Tongue (tissue), 2 donors: Measurements from ENCODE around the gene TAS2R1. TPM values are rescaled to one million over a fixed set of nuclear protein-coding genes. Genes with fewer than 3 reads are reported as not detected.

Source experiments
- DNase-seq: peaks from one replicate; pipeline ENCODE4 v3.0.0-alpha.2; 2015
- total RNA-seq: library from RNA; depleted of rRNA; stranded (reverse); fragments of >200 nt; gene quantifications from one replicate; pipeline ENCODE4 v1.2.3, GENCODE V29; 2014

Gene TAS2R1, protein sequence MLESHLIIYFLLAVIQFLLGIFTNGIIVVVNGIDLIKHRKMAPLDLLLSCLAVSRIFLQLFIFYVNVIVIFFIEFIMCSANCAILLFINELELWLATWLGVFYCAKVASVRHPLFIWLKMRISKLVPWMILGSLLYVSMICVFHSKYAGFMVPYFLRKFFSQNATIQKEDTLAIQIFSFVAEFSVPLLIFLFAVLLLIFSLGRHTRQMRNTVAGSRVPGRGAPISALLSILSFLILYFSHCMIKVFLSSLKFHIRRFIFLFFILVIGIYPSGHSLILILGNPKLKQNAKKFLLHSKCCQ
- not detected for total RNA-seq

DNA sequence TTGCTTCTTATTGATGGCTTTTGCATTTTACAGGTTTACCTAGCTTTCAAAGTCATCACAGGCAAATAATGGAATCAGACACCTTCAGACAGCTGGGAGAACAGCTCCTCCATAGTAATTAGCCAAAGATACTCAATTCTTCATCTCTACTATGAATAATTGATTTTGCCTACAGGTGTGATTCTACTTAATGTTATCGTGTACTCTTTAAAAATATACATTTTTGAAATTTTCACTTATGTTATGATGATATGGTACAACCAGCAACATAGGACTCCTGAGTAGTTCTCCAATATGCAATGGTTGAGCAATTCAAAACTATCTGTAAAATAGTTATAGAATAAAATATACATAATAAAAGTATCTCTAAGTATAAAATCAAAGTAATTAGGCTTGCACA is at the start of gene TAS2R1:
Gene TAS2R1, minus strand, starts transcription at position 101 of the 400 bp plus-strand sequence. CDS start 319 bp downstream, outside the sequence.
- no peak for DNase-seq

DNA sequence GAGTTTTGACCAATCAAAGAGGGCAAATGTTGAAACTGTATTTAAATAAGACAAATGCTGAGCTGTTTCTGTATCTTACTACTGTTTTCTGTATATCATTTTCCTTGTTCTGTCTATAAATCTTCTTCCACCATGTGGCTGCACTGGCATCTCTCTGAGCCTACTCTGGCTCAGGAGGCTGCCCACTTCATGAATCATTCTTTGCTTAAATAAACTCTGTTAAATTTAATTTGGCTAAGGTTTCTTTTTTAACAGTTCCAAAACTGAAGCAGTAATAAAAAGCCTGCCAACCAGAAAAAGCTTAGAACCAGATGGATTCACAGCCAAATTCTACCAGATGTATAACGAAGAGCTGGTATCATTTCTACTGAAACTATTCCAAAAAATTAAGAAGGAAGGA is 40.2 kb upstream of the TAS2R1 start:
- DNase-seq, result no peak

DNA sequence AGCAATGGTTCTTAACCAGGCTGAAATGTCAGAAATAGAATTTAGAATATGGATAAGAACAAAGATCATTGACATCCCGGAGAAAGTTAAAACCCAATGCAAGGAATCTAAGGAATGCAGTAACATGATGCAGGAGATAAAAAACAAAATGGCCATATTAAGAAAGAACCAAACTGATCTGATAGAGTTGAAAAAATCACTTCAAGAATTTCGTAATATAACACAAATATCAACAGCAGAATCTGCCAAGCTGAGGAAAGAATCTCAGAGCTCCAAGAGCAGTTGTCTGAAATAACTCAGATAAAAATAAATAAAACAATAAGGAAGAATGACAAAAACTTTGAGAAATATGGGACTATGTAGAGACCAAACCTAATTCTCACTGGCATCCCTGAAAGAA is 37.8 kb upstream of the TAS2R1 start:
- no peak for DNase-seq

DNA sequence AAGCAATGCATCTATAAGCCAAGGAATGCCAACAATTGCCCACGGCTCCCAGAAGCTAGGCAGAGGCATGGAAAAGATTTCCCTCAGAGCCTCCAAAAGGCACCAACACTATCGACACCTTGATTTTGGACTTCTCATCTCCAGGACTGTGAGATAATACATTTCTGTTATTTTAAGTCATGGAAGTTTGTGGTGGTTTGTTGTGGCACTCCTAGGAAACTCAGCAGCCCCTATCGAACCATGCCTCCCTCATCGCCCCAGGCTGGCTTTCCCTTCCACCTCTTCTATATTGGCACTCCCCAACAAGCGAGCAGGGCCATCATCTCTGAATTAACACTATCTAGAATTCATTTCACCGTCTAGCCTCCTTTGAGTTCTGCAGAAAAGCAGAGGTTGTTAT is 33.7 kb upstream of the TAS2R1 start:
- DNase-seq, result no peak

DNA sequence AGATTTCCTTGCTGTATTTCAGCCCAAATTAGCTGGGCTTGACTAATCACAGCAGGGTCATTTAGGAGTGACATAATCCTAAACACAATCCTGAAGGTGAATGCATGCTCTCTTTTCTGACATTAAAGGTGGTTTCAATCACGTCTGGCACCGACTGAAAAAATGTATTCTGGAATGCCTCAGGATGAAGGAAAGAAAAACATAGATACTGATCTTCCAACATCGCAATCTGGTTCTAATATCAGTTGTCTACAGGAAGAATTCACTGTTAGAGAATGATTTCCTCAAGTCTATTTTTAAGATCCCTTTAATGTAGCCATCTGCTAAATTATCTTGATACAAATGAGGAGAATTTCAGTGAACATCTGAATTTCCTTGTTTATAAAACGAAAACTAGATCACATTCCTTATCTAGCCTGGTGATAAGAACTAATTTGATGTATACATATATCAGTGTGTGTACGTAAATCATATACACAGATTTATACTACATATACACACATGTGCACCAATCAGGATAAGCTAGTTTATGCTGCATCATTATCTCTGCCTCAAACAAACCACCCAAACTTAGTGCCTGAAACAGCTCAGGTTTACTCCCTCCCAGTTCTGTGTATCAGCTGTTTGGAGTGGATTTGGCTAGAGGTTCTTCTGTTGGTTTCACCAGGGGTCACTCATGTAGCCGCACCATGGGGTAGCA is 31.3 kb upstream of the TAS2R1 start:
- peak; percentile 38 for DNase-seq

DNA sequence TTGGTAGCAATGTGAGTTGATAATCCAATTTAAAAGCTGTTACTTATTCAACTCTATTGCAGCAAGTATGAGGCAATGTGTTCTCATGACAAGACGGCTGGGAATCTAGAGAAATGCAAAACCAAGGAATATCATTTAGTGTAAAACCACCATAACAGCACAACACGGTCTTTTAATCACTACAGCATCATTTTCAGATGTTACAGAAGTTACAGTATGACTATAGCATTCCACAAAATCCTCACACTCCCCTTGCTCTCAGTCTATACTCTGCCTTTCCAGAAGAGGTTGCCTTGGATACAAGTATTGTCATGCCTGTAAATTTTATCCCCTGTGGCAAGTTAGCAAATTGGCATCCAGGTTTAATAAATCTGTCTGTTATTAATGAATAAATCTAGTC is 28.6 kb upstream of the TAS2R1 start:
- DNase-seq, result peak; percentile 15

DNA sequence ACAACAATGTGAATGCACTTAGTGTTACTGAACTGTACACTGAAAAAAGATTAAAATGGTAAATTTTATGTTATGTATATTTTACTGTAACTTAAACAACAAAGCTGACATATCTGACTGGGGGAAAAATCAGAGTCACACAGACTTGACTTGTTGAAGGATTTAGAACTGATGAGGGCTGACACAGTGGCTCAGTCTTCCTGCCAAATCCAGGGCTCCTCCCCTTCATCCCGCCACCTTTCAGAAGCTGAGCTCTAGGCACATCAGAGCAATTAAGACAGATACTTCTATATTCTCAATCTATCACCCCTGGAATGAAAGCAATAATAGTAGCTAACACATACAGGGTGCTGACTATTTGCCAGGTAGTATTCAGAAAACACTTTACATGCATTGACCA is 27.7 kb upstream of the TAS2R1 start:
- no peak for DNase-seq

DNA sequence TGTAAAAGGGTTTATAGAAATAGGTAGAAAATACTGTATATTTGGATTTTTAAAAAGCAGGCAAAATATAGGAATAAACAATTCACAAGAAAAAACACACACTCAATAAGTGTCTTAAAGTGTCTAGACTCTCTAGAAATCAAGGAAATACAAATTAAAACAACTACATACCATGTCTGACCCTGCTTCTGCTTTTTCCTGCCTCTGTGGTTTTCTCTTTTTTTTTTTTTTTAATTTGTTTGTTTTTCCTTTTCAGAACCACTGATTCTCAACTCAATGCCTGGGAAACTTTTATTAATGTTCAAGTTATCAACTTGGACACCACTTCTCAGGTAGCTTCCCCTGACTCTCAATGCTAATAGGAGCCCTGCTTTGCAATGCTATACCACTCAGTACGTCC is 25.5 kb upstream of the TAS2R1 start:
- DNase-seq, result no peak

DNA sequence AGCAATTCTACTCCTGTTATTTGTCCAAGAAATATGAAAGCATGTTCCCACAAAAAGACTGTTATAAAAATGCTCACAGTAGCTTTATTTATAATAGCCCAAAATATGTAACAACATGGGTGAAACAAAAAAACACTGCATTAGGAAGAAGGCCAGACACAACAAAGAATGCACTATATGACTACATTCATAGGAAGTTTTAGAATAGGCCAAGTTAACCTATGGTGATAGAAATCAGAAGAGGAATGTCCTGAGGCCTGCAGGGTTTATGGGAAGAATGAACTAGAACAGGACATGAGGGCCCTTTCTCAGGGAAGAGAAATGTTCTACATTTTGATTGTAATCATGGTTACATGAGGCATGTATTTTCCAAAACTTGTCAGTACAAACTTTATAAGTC is 24.7 kb upstream of the TAS2R1 start:
- DNase-seq, result no peak

DNA sequence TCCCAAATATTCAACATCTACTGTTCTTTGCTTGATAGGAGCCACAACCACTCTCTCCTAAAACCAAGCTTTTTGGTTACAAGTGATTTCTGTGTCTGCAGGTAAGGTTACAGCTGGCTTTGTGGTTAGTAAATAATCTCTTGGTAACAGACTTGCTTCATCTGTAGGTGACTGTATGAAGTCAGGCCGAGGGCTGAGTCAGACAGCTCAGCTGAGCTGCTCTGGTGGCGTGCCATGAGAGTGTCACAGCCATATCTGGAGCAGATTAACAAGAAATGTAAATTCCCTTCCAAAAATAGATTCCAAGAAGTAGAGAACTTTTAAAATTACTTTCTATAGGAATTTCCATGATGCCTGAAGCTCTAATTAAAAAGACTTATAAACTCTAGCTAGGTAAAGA is 23.7 kb upstream of the TAS2R1 start:
- peak; percentile 81 for DNase-seq

DNA sequence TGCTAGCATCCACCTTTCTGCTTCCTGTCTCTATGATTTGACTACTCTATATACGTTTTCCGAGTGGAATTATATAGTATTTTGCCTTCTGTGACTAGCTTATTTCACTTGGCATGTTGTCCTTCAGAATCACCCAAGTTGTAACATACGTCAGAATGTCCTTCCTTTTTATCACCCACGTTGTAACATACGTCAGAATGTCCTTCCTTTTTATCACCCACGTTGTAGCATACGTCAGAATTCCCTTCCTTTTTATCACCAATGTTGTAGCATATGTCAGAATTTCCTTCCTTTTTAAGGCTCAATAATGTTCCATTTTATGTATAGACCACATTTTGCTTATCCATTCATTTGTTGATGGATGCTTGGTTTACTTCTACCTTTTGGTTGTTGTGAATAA is 22.9 kb upstream of the TAS2R1 start:
- no peak for DNase-seq

DNA sequence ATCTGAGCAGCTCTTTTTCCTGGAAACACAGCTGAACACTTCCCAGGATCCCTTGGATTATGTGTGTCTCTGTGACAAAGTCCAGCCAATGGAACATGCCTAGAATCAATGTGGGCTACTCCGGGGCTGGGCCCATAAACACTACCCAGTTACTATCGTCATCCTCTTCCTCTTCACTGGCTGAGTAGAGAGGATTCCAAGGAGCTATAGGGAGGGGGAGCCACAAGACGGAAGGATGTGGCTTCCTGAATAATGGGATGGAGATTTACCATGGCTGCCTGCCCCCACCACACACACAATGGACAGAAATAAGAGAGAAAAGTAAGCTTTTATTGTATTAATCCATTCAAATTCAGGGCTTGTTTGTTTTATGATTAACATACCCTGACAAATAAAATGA is 22.1 kb upstream of the TAS2R1 start:
- no peak for DNase-seq

DNA sequence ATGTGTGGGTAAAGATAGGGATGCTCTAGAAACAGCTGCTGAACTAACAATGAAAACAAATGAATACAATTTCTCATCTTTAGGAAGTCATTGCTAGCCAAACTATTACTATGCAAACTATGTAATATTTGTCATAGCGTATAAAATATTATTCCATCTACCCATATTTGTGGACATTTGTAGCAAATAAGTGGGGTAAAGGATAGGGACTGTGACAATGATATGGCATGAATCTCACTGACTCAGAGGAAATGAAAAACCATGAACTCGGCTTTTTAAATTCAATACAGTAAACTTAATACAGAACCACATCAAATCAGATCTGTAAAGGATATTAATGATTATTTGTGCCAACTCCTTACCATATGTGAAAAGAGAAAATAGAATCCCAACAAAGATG is 16.7 kb upstream of the TAS2R1 start:
- no peak for DNase-seq

DNA sequence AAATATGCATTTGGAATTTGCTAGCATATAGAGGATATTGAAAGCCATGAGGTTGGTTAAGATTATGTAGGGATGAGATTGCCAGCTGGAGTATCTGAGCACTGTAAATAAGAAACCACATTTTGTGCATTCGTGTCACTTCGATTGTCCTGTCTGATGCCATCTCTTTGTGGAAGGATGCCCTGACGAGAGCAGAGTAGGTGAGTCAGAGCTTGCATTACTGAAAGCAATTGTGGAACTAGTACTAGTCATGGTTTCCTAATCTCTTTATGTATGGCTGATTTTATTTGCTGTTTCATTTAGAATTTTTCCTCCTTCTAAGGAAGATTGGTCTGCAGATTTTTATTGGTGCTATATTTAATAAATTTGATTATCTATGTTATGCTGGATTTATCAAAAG is 14.5 kb upstream of the TAS2R1 start:
- peak; percentile 64 for DNase-seq

DNA sequence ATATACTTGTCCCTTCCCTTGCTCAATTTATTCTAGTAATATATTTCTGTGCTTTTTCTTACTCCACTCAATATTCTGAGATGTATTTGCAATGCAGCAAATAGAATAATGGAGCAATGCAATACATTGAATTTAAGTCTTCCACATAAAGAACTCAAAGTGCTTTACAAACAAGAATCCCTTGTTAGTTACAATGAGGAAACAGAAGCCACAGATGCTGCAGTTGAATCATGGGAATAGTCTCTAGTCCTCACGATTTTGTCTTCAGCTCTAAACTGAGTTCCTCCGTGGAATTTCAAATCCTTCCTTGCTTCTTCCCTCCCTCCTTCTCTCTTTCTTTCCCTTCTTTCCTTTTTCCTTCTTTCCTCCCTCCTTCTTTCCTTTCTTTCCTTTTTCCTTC is 12.5 kb upstream of the TAS2R1 start:
- DNase-seq, result no peak

DNA sequence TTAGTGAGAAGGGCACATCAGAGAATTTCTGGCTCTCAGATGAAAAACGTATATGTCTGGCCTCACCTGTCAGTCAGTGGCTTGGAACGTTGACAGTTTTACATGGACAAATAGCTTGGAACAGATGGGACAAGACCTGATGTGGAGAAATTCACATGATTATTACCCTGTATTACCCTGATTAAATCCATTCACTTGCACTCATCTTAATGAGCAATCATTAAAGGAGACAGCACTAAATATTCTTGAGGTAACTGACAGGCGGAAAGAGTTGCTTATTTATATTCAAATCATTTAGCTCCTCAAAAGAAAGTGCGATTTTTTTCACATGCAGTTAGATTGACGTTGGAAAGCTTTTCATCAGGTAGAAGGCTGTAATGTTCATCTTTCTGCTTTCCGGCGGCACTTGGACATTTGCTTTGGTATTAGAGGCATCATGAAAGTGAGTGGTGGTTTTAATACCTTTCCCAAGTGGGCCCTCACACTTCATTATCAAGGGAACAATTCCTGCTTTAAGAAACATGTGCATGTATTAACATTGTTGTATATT is 11.7 kb upstream of the TAS2R1 start:
- no peak for DNase-seq

DNA sequence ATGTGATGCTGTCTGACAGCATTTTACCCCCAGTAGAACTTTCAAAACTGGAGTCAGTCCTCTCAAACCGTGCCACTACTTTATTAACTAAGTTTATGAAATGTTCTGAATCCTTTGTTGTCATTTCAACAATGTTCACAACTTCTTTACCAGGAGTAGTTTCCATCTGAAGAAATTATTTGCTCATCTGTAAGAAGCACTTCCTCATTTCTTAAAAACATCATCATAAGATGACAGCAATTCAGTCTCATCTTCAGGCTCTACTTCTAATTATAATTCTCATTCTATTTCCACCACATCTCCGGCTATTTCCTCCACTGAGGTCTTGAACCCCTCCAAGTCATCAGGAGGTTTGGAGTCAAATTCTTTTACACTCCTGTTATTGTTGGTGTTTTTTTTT is 2.3 kb upstream of the TAS2R1 start:
- no peak for DNase-seq

DNA sequence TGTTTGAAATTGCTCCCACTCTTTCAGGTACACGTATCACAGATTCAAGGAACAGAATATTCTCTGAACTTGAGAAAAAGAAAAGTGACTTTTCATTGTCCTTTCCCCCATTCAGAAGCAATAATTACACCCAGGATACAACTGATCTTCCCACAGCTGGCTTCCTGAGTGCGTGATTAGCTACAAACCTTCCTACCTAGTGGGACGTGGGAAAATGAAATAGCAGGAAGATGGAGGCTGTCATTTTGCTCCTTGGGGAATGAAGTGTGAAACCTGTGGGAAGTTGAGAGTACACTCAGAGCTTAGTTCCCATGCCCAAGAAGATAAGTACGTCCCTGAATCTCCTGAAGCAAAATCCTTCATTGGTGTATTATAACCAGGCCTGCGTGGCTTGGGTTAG is 2.6 kb downstream of the TAS2R1 start:
- DNase-seq, result no peak

DNA sequence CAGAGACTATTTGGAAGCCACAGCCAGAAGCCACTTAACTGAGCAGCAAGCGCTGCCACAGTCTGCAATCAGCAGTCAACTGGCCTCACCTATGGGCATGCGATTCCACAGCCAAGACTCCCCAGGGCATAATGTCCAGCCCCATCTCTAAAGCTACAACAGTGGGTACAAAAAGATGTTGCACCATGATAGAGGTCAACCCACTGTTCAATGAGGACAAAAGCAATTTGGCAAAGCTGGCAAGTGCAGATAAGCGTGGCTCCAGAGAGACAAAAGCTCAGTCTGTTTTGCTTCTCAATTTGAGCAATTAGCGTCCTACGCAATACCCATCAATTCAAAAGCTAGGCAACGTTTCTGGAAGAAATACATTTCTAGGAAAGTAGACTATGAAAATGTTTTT is 3.2 kb downstream of the TAS2R1 start:
- no peak for DNase-seq

DNA sequence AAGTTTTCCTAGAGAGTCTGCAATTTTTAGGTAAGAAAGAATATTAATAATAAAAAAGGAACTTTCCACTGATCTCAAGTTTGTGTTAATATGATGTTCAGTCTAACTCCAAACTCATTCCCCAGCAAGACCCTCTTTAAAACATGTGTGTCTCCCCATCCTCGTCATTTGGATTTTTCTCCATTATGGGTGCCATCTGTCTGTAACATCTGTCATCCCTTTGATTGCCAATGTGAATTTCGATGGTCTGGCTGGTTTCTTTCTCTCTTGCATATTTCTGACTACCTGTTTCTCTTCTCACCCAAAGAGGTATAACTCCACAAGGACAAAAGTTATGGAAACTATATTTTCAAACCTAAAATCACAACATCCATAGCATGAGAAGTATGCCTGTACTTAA is 4.4 kb downstream of the TAS2R1 start:
- no peak for DNase-seq

DNA sequence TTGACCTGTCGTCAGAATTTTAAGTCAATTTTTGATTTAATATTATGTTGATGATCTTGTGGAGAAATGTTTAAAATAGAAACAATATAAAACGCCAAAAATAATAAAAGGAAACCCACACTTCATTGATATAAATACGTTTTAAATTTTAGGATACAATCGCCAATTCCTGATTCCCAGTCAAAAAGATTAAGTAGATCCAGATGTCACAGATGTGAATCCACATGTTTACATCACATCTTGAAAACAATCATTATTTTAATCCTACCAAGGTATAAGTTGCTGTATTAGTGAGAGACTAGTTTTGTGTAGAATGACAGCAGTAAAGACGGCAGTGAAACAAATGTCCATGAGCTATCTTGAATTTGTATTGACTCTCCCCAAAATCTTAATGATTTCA is 4.9 kb downstream of the TAS2R1 start:
- DNase-seq, result no peak

DNA sequence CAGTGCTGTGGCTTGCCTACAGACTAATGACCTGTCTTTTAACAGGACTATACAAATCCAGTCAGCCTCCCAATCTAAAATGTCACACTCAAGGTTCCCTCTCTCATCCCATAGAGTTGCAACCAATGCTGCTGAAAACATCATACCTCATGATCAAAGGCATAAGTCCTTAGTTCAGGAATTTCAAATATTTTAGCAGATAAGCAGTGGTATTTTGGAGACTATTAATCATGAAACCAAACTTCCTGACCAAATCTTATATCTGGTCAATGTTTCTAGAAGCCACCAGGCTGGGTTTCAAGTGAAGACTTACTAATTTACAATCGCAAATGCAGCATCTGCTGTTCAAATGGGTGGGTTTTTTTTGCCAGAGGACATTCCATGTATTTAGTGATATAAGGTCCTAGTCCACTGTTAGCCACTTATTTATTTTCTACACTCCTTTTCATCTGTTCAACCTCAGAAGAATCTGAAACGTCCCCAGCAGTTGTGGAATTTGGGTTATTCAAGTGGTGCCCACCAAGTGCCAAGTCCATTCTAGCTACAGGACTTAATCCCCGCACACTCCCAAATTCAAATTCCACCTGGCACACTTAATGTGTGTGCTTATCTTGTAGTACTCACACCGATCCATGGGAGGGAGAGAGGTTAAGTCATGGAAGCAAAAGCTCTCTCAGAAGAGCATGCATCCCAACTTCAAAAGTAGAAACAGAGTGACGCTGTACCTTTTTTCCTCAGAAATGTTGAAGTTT is 5.8 kb downstream of the TAS2R1 start:
- DNase-seq, result peak; percentile 31

DNA sequence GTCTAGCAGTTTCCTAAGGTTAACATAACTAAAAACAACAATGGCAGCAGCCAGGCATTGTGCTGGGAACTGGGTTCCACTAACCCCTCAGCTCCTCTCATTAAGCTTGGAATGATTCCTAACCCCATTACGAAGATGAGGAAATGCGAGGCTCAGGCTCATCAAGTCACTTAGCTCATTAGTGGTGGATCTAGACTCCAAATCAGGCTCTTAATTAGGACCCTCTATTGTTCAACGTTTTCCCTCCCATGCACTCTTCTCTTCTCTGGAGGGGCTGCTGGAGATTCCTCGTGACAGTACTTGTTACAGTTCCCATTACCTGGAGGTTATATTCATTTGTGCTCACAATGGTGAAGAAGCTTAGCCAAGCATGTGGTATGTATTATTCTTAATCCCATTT is 6.5 kb downstream of the TAS2R1 start:
- DNase-seq, result no peak
